ENCODE results near the gene OR6S1. TPM values are rescaled to one million over a fixed set of nuclear protein-coding genes. Genes with fewer than 3 reads are reported as not detected.

Gene OR6S1
- total and polyA plus RNA-seq, 2 donors from 2014 or later = not detected

- FAIRE-seq (no peak), DNase-seq (peak; percentile 59 to 79 (median 61))
- Histone ChIP-seq H3K36me3 (ENCODE audit: control insufficient read depth in 2 of 3, insufficient read depth in 3 of 3, low read length in 3 of 3) (no peaks in the 10 kb centered on the region), H3K27me3 (ENCODE audit: control insufficient read depth, insufficient read depth, low read length) (peaks cover 23% of the 10 kb centered on the region), H3K9ac (ENCODE audit: low read length in 3 of 3) (no peak overlapping the region), H3K27ac (ENCODE audit: low read depth in 2 of 2, low read length in 2 of 2) (no peak overlapping the region), H3K4me3 (ENCODE audit: low read length in 3 of 3) (peak overlapping the region in 2 of 3 donors; percentile 32 to 33), H3K4me1 (ENCODE audit: control insufficient read depth in 2 of 3, insufficient read depth in 2 of 3, low read depth in 1 of 3, low read length in 3 of 3) (no peaks in the 10 kb centered on the region), H3K9me3 (ENCODE audit: control insufficient read depth in 2 of 3, insufficient read depth in 1 of 3, low read length in 3 of 3) (no peaks in the 10 kb centered on the region)
- TF ChIP-seq, protein P1, sequence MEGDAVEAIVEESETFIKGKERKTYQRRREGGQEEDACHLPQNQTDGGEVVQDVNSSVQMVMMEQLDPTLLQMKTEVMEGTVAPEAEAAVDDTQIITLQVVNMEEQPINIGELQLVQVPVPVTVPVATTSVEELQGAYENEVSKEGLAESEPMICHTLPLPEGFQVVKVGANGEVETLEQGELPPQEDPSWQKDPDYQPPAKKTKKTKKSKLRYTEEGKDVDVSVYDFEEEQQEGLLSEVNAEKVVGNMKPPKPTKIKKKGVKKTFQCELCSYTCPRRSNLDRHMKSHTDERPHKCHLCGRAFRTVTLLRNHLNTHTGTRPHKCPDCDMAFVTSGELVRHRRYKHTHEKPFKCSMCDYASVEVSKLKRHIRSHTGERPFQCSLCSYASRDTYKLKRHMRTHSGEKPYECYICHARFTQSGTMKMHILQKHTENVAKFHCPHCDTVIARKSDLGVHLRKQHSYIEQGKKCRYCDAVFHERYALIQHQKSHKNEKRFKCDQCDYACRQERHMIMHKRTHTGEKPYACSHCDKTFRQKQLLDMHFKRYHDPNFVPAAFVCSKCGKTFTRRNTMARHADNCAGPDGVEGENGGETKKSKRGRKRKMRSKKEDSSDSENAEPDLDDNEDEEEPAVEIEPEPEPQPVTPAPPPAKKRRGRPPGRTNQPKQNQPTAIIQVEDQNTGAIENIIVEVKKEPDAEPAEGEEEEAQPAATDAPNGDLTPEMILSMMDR (IDR thresholded peaks at IDR 0.05; ENCODE audit: borderline replicate concordance, extremely low read depth, insufficient read depth) = peak; percentile 58
- intact Hi-C loops (cut with DNase I) = no loop called here
Measured at GRCh38 chr14:20662968-20663732, 21.7 kb upstream of the OR6S1 start.

GRCh38 chr14:20661197-20661596 lies 19.7 kb upstream of the OR6S1 start:
- peaks cover 32% of the 10 kb centered on the region for H3K27me3 ChIP-seq (ENCODE audit: control insufficient read depth, insufficient read depth, low read length)
- intact Hi-C loops (cut with DNase I) = no loop called here
- H3K27ac ChIP-seq (ENCODE audit: low read depth in 2 of 2, low read length in 2 of 2) = no peak overlapping the region
- no peak overlapping the region for H3K4me3 ChIP-seq (ENCODE audit: low read length in 3 of 3)
- no peaks in the 10 kb centered on the region for H3K36me3 ChIP-seq (ENCODE audit: control insufficient read depth in 2 of 3, insufficient read depth in 3 of 3, low read length in 3 of 3)
- DNase-seq (no peak), FAIRE-seq (no peak)
- no peaks in the 10 kb centered on the region for H3K9me3 ChIP-seq (ENCODE audit: control insufficient read depth in 2 of 3, insufficient read depth in 1 of 3, low read length in 3 of 3)
- no peaks in the 10 kb centered on the region for H3K4me1 ChIP-seq (ENCODE audit: control insufficient read depth in 2 of 3, insufficient read depth in 2 of 3, low read depth in 1 of 3, low read length in 3 of 3)
- TF ChIP-seq, protein P1 (IDR thresholded peaks at IDR 0.05; ENCODE audit: borderline replicate concordance, extremely low read depth, insufficient read depth) = no peak
- no peak overlapping the region for H3K9ac ChIP-seq (ENCODE audit: low read length in 3 of 3)

DNA sequence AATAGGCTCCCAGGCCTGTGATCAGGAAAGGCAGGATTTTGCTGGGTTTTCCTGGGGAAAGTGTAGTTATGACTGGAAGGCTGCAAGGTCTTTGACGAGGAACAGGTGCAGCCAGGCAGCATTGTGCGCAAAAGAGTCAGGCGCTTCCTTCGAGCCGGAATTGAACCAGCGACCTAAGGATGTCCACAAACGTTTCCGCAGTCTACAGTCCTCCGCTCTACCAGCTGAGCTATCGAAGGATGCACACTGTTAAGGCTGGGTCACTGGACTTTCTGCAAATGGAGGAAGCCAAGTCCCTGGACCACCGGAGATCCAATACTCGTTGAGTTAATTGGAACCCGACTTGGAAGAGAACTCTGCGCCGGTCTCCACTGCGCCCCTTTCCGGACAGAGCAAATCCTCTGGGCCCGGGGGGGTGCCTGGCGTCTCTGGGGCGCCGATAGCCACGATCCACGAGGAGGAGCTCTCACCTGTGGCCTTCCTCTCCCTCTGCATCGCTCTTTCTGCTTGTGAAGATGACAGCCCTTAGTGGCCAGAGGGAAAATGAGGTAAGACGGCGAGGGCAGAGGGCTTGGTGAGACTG lies 18.4 kb upstream of the OR6S1 start:
- no peak for FAIRE-seq
- DNase-seq = peak in 1 of 5 donors; percentile 38
- Histone ChIP-seq H3K4me3 (ENCODE audit: low read length in 3 of 3) (no peak overlapping the region), H3K27ac (ENCODE audit: low read depth in 2 of 2, low read length in 2 of 2) (no peak overlapping the region), H3K36me3 (ENCODE audit: control insufficient read depth in 2 of 3, insufficient read depth in 3 of 3, low read length in 3 of 3) (no peaks in the 10 kb centered on the region), H3K27me3 (ENCODE audit: control insufficient read depth, insufficient read depth, low read length) (peaks cover 37% of the 10 kb centered on the region), H3K9ac (ENCODE audit: low read length in 3 of 3) (no peak overlapping the region), H3K9me3 (ENCODE audit: control insufficient read depth in 2 of 3, insufficient read depth in 1 of 3, low read length in 3 of 3) (no peaks in the 10 kb centered on the region), H3K4me1 (ENCODE audit: control insufficient read depth in 2 of 3, insufficient read depth in 2 of 3, low read depth in 1 of 3, low read length in 3 of 3) (no peaks in the 10 kb centered on the region)
- intact Hi-C loops (cut with DNase I) = no loop called here
- TF ChIP-seq, protein P1 (IDR thresholded peaks at IDR 0.05; ENCODE audit: borderline replicate concordance, extremely low read depth, insufficient read depth) = no peak
